Dermis blood vessel endothelial cell (primary cell): ENCODE results near the gene PCDHB11. TPM values are rescaled to one million over a fixed set of nuclear protein-coding genes. Genes with fewer than 3 reads are reported as not detected.
"Not testable (repeated sequence)": the region's sequence is repeated elsewhere in the genome, so short reads cannot be mapped to it uniquely, and the experiment has no call there.

ENCODE experiments used
- DNase-seq: peaks from one replicate; pipeline ENCODE4 v3.0.0; 2010
- total RNA-seq: library from RNA; depleted of rRNA; stranded (reverse); fragments of >200 nt; gene quantifications from 2 replicates; pipeline ENCODE4 v1.2.3, GENCODE V29; 2014

PCDHB11 gene
- total RNA-seq, result 0.17 and 0.19 TPM in 2 replicates

DNA sequence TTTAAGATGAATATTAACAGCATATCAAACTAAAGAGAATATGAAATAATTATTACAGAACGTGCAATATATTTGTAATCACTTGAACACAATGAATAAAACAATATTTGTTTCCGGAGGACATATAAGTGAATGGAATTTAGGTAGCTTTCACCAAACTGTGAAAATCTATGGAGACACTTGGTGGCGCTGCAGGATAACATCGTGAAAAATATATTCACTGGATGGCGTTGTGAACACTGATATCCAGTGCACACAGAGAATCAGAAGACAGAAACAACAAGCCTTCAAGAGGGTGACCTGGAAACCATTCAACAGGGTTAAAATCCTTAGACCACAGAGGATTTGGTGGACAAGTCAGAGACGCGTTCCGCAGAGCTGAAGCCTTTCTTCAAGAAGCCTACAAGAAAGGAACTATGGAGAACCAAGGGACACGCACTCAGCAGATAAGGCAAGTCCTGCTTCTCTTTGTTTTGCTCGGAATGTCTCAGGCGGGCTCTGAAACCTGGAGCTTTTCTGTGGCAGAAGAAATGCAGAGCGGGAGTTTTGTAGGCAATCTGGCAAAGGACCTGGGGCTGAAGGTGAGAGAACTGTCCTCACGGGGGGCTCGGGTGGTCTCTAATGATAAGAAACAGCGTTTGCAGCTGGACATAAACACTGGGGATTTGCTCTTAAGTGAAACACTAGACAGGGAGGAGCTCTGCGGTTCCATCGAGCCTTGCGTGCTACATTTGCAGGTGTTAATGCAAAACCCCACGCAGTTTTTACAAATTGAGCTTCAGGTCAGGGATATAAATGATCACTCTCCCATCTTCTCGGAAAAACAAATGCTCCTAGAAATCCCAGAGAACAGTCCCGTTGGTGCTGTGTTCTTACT lies at the start of gene PCDHB11:
TSS of gene PCDHB11 (plus strand) at position 269 of the 877 bp plus-strand sequence. CDS start at position 417, 148 bp downstream.
- peak; percentile 18 for DNase-seq

DNA sequence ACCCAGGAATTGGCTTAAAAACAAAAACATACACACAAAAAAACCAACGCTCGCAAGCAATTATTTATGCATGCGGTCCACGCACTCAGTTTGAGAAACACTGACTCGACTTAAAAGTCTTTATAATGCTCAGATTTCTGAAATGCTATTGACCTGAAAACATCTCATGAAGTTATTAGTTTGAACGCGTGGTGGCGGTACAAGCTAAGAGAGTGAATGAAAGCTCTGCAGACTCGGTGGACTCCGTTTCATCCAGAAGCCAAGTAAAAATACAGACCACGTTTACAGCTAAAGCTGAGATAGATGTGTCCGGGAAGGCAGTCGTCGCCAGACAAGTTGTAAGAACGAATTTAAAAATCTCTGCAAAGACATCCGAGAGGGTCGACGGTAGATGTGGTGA lies 49.6 kb upstream of the PCDHB11 start, which contains the start of gene PCDHB6:
TSS of gene PCDHB6 (plus strand) at position 246 of the 400 bp plus-strand sequence. CDS start 201 bp downstream, outside the sequence.
- peak; percentile 46 for DNase-seq

DNA sequence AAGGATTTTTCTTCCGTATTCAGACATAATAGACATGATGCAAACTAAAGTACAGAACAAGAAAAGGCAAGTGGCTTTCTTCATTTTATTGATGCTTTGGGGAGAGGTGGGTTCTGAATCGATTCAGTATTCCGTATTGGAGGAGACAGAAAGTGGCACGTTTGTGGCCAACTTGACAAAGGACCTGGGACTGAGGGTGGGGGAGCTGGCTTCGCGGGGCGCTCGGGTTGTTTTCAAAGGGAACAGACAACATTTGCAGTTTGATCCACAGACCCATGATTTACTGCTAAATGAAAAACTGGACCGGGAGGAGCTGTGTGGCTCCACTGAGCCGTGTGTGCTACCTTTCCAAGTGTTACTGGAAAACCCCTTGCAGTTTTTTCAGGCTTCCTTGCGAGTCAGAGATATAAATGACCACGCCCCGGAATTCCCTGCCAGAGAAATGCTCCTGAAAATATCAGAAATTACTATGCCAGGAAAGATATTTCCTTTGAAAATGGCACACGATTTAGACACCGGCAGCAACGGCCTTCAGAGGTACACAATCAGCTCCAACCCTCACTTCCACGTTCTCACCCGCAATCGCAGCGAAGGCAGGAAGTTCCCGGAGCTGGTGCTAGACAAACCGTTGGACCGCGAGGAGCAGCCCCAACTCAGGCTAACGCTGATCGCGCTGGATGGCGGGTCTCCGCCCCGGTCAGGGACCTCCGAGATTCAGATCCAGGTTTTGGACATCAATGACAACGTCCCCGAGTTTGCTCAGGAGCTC lies 49.0 kb upstream of the PCDHB11 start:
- no peak for DNase-seq

DNA sequence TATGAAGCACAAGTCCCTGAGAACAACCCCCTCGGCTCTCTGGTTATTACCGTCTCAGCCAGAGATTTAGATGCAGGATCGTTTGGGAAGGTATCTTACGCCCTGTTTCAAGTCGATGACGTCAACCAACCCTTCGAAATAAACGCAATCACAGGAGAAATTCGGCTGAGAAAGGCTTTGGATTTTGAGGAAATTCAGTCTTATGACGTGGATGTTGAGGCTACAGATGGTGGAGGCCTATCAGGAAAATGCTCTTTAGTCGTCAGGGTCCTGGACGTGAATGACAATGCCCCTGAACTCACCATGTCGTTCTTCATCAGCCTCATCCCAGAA lies 48.5 kb upstream of the PCDHB11 start:
- DNase-seq, result no peak

DNA sequence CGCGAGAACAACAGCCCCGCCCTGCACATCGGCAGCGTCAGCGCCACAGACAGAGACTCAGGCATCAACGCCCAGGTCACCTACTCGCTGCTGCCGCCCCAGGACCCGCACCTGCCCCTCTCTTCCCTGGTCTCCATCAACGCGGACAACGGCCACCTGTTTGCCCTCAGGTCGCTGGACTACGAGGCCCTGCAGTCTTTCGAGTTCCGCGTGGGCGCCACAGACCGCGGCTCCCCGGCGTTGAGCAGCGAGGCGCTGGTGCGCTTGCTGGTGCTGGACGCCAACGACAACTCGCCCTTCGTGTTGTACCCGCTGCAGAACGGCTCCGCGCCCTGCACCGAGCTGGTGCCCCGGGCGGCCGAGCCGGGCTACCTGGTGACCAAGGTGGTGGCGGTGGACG lies 47.8 kb upstream of the PCDHB11 start:
- not testable (repeated sequence) for DNase-seq

DNA sequence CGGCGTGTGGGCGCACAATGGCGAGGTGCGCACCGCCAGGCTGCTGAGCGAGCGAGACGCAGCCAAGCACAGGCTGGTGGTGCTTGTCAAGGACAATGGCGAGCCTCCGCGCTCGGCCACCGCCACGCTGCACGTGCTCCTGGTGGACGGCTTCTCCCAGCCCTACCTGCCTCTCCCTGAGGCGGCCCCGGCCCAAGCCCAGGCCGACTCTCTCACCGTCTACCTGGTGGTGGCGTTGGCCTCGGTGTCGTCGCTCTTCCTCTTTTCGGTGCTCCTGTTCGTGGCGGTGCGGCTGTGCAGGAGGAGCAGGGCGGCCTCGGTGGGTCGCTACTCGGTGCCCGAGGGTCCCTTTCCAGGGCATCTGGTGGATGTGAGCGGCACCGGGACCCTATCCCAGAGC lies 47.3 kb upstream of the PCDHB11 start:
- DNase-seq, result not testable (repeated sequence)

DNA sequence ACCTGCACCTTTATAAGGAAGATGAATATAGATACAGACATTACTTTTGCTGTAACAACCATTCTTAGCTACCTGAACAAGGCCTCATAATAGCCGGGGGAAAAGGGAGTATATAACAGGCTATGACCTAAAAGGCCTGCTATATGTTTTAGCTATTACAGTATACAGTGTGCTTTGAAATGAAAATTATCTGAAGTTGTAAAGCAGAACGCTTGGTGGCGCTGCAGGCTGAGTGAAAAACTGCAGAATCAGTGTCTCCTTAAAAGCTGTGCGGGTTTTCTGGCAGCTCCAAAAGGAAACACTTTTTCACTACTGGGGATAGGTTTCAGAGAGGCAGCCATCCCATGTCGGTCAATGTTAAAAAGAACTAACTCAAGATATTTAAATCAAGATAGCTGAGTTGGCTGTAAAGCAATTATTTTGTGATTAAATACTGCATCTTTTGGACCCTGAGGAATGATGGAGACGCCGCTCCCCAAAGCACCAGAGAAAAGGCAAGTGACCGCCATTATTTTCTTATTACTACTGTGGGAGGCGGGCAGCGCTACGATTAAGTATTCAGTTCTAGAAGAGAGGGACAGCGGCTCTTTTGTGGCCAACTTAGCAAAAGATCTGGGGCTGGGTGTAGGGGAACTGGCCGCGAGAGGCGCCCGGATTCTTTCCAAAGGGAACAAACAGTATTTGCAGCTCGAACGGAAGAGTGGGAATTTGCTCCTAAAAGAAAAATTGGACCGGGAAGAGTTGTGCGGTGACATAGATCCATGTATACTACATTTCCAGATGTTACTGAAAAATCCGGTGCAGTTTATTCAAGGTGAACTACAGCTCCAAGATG lies 43.7 kb upstream of the PCDHB11 start:
- DNase-seq, result no peak

DNA sequence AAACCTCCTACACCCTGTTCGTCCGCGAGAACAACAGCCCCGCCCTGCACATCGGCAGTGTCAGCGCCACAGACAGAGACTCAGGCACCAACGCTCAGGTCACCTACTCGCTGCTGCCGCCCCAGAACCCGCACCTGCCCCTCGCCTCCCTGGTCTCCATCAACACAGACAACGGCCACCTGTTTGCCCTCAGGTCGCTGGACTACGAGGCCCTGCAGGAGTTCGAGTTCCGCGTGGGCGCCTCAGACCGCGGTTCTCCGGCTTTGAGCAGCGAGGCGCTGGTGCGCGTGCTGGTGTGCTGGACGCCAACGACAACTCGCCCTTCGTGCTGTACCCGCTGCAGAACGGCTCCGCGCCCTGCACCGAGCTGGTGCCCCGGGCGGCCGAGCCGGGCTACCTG lies 42.1 kb upstream of the PCDHB11 start:
- DNase-seq, result not testable (repeated sequence)

DNA sequence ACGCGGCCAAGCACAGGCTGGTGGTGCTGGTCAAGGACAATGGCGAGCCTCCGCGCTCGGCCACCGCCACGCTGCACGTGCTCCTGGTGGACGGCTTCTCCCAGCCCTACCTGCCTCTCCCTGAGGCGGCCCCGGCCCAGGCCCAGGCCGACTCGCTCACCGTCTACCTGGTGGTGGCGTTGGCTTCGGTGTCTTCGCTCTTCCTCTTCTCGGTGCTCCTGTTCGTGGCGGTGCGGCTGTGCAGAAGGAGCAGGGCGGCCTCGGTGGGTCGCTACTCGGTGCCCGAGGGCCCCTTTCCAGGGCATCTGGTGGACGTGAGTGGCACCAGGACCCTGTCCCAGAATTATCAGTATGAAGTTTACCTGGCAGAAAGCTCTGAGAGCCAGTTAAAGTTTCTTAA lies 41.5 kb upstream of the PCDHB11 start:
- not testable (repeated sequence) for DNase-seq

DNA sequence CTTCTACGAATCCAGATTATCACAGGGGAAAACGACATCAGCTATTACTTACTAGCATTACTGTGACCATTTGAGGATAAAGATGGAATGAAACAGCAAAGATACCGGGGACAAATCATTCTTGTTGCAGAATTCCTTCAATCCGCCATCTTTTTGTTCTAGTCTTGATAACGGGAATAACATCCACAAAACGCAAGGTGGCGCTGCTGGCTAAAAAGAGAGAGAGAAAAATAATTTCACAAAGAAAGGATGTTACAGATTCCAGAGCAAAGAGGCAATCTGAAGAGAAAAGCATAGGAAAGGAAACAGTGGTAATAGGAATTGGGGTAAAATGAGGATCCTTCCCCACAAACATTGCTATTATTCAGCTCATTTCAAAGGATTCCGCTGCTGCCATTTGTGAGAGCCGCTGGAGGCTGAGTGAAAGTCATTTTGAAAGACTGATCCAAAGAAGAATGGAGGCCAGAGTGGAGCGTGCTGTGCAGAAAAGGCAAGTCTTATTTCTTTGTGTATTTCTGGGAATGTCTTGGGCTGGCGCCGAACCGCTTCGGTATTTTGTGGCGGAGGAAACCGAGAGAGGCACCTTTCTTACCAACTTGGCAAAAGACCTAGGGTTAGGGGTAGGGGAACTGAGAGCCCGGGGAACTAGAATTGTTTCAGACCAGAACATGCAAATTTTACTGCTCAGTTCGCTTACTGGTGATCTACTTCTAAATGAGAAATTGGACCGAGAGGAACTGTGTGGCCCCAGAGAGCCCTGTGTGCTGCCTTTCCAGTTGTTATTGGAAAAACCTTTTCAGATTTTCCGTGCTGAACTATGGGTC lies 26.8 kb upstream of the PCDHB11 start, which contains the start of gene PCDHB7:
TSS of gene PCDHB7 (plus strand) at position 264 of the 824 bp plus-strand sequence. CDS start at position 456, 192 bp downstream.
- peak; percentile 43 for DNase-seq

DNA sequence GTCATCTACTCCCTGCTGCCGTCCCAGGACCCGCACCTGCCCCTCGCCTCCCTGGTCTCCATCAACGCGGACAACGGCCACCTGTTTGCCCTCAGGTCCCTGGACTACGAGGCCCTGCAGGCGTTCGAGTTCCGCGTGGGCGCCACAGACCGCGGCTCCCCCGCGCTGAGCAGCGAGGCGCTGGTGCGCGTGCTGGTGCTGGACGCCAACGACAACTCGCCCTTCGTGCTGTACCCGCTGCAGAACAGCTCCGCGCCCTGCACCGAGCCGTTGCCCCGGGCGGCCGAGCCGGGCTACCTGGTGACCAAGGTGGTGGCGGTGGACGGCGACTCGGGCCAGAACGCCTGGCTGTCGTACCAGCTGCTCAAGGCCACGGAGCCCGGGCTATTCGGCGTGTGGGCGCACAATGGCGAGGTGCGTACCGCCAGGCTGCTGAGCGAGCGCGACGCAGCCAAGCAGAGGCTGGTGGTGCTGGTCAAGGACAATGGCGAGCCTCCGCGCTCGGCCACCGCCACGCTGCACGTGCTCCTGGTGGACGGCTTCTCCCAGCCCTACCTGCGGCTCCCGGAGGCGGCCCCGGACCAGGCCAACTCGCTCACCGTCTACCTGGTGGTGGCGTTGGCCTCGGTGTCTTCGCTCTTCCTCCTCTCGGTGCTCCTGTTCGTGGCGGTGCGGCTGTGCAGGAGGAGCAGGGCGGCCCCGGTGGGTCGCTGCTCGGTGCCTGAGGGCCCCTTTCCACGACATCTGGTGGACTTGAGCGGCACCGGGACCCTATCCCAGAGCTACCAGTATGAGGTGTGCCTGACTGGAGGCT lies 24.9 kb upstream of the PCDHB11 start:
- not testable (repeated sequence) for DNase-seq

DNA sequence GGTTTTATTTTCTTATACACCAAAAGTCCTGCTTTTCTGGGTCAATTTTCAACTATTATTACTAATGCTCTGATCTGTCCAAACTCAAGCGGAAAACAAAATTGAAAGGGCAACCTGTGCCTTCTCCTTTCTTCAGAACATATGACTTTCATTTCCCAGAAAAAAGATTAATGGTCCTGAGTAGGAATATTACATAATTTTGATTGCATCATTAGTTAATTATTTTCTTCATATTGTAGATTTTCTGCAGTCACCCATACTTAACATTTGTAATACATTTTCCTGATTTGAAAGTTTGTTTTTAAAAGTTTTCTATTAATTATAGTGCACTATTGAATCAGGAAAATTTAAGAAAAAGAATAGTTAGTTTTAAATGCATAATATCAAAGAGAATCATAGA lies 23.5 kb upstream of the PCDHB11 start:
- no peak for DNase-seq

DNA sequence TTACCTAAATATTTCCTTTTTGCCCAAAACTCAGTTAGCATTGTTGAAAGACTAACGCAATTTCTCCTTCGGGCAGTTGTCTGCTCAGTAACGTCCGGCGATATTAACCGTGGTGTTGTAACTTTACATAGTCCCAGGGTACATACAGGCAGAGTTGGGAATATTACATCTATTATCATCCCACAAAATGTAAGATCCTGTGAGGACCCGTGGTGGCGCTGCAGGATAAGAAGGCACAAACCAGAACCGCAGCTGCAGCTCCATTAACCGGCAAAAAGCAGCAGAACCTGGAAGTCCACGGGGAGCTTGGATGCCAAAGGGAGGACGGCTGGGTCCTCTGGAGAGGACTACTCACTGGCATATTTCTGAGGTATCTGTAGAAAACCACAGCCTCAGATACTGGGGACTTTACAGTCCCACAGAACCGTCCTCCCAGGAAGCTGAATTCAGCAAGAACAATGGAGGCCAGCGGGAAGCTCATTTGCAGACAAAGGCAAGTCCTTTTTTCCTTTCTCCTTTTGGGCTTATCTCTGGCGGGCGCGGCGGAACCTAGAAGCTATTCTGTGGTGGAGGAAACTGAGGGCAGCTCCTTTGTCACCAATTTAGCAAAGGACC lies 21.7 kb upstream of the PCDHB11 start, which contains the start of gene PCDHB8:
TSS of gene PCDHB8 (plus strand) at position 214 of the 615 bp plus-strand sequence. CDS start at position 459, 245 bp downstream.
- peak; percentile 3 for DNase-seq

DNA sequence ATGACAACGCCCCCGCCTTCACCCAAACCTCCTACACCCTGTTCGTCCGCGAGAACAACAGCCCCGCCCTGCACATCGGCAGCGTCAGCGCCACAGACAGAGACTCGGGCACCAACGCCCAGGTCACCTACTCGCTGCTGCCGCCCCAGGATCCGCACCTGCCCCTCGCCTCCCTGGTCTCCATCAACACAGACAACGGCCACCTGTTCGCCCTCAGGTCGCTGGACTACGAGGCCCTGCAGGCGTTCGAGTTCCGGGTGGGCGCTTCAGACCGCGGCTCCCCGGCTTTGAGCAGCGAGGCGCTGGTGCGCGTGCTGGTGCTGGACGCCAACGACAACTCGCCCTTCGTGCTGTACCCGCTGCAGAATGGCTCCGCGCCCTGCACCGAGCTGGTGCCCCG lies 20.1 kb upstream of the PCDHB11 start:
- not testable (repeated sequence) for DNase-seq

DNA sequence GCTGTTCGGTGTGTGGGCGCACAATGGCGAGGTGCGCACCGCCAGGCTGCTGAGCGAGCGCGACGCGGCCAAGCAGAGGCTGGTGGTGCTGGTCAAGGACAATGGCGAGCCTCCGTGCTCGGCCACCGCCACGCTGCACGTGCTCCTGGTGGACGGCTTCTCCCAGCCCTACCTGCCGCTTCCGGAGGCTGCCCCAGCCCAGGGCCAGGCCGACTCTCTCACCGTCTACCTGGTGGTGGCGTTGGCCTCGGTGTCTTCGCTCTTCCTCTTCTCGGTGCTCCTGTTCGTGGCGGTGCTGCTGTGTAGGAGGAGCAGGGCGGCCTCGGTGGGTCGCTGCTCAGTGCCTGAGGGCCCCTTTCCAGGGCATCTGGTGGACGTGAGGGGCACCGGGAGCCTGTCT lies 19.6 kb upstream of the PCDHB11 start:
- DNase-seq, result not testable (repeated sequence)

DNA sequence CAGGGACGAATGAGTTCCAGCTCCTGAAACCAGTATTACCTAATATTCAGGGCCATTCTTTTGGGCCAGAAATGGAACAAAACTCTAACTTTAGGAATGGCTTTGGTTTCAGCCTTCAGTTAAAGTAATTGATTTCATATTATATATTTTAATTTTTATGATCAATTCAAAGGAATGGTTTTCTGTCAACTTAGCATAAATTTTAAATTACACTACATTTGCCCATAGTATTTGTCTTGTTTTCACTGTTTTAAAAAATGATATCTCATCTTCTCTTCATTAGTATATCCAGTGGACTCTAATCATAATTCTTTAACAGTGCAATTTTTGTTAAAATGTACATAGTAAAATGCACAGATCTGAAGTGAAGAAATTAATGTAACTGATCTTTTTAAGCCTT lies 19.1 kb upstream of the PCDHB11 start:
- no peak for DNase-seq

DNA sequence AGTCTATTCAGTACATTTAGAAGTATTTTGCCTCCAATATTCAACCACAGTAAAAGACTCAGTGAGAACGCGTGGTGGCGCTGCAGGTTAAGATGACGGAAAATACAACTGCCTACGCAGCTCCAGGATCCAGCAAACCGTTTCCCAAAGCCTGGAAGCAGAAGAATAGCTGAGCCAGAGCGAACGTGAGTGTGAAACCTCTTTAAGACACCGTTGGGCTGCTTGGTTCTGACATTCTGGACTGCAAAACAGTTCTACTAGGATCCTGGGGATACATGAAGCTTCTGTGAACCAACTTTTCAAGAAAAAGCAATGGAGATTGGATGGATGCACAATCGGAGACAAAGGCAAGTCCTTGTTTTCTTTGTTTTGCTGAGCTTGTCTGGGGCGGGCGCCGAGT lies 17.2 kb upstream of the PCDHB11 start, which contains the start of gene PCDHB16:
TSS of gene PCDHB16 (plus strand) at position 140 of the 400 bp plus-strand sequence. CDS start at position 313, 173 bp downstream.
- peak; percentile 54 for DNase-seq

DNA sequence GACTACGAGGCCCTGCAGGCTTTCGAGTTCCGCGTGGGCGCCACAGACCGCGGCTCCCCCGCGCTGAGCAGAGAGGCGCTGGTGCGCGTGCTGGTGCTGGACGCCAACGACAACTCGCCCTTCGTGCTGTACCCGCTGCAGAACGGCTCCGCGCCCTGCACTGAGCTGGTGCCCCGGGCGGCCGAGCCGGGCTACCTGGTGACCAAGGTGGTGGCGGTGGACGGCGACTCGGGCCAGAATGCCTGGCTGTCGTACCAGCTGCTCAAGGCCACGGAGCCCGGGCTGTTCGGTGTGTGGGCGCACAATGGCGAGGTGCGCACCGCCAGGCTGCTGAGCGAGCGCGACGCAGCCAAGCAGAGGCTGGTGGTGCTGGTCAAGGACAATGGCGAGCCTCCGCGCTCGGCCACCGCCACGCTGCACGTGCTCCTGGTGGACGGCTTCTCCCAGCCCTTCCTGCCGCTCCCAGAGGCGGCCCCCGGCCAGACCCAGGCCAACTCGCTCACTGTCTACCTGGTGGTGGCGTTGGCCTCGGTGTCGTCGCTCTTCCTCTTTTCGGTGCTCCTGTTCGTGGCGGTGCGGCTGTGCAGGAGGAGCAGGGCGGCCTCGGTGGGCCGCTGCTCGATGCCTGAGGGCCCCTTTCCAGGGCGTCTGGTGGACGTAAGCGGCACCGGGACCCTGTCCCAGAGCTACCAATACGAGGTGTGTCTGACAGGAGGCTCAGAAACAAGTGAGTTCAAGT lies 15.1 kb upstream of the PCDHB11 start:
- not testable (repeated sequence) for DNase-seq

DNA sequence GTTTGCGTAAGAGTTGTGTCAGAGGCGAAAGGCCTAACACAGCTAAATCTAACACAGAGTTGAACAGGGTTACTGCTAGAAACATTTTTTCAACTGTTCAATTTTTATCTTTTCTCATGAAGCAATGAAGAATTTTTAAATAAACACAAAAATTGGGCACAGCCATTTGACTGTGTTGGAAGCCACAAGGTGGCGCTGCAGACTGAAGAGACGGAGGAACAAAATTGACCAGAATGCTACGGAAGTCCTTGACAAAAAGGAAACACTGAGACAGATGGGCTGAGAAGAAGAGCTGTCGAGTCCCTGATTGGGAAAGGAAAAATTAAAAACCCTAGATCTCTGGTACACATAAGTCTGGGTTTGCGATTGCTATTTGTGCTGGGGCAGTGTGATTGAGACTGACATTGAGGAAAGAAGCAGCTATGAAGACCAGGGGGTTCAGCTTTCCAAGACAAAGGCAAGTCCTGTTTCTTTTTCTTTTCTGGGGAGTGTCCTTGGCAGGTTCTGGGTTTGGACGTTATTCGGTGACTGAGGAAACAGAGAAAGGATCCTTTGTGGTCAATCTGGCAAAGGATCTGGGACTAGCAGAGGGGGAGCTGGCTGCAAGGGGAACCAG lies 12.4 kb upstream of the PCDHB11 start, which contains the start of gene PCDHB9:
TSS of gene PCDHB9 (plus strand) at position 265 of the 616 bp plus-strand sequence. CDS start at position 423, 158 bp downstream.
- peak; percentile 48 for DNase-seq
